GM12878 (cell line): Measurements from ENCODE around the gene UNC45B. TPM values are rescaled to one million over a fixed set of nuclear protein-coding genes. Genes with fewer than 3 reads are reported as not detected.

Source experiments
- ATAC-seq: fragments of 200-7000 bp; cut with Tn5 transposase; 3 replicates; pipeline ENCODE4 v1.9.1; 2020; ENCODE audit warnings: mild to moderate bottlenecking, moderate library complexity
- BruUV-seq: library from RNA; stranded (reverse); fragments of 400-500 nt; replicated peaks from 2 replicates; lab custom pipeline; 2021; lab: Mats Ljungman, UMichigan
- CTCF ChIA-PET: fragments of 300-600 bp; sonication (Branson Sonifier 250); formaldehyde crosslinking; extraction: SDS; loops from one replicate; lab custom pipeline; 2021; ENCODE audit warnings: inconsistent platforms; lab: Yijun Ruan, JAX
- POLR2A ChIA-PET: fragments of 350-600 bp; formaldehyde crosslinking; extraction: SDS; loops from one replicate; lab custom pipeline; 2021; ENCODE audit warnings: inconsistent platforms; lab: Charles Lee
- RAD21 ChIA-PET: fragments of 300-600 bp; sonication (Branson Sonifier 250); formaldehyde crosslinking; loops from one replicate; lab custom pipeline; 2023; ENCODE audit warnings: antibody characterized with exemption; ENCODE audit not compliant: unreplicated experiment; lab: Charles Lee
- SMC1A ChIA-PET: fragments of 300-600 bp; sonication (Branson Sonifier 250); formaldehyde crosslinking; loops from one replicate; lab custom pipeline; 2023; ENCODE audit not compliant: unreplicated experiment, uncharacterized antibody; lab: Charles Lee
- DNase-seq: peaks from one replicate; pipeline ENCODE4 v3.0.0-alpha.2; 2011; ENCODE audit warnings: low read depth, low spot score
- FAIRE-seq: peaks from 3 replicates; lab custom pipeline; 2011; peaks lifted over from hg19 to GRCh38; lab: Jason Lieb, UNC
- H2AFZ ChIP-seq: 2 replicates; pipeline ENCODE4 v1.6.0; 2011; ENCODE audit warnings: low read depth, low read length, control low read depth; ENCODE audit not compliant: control insufficient read depth
- H3K27ac ChIP-seq: 2 replicates; pipeline ENCODE4 v1.5.1; 2011; ENCODE audit warnings: control low read depth; ENCODE audit not compliant: control insufficient read depth, insufficient read depth
- H3K27me3 ChIP-seq, 2 experiments: replicated peaks in 1 of 2; 2 replicates each; pipeline versions ENCODE4 v1.6.0 to v1.6.1; 2011; ENCODE audit warnings: low read length in 1 of 2; ENCODE audit not compliant: control insufficient read depth in 2 of 2, insufficient read depth in 2 of 2
- H3K36me3 ChIP-seq, 2 experiments: 2 replicates each; pipeline ENCODE4 v1.5.1; 2011; ENCODE audit warnings: low read length in 1 of 2; ENCODE audit not compliant: control insufficient read depth in 2 of 2, insufficient read depth in 2 of 2
- H3K4me1 ChIP-seq: 2 replicates; pipeline ENCODE4 v1.6.1; 2011; ENCODE audit warnings: mild to moderate bottlenecking, low read length, moderate library complexity, mixed read lengths; ENCODE audit not compliant: control insufficient read depth, insufficient read depth
- H3K4me2 ChIP-seq: 2 replicates; pipeline ENCODE4 v1.6.0; 2011; ENCODE audit warnings: control low read depth; ENCODE audit not compliant: control insufficient read depth, insufficient read depth
- H3K4me3 ChIP-seq: fragments of 200-600 bp; sonication (generic); 2 replicates; pipeline ENCODE4 v1.5.1; 2016
- H3K79me2 ChIP-seq: 2 replicates; pipeline ENCODE4 v1.6.0; 2011; ENCODE audit warnings: low read length; ENCODE audit not compliant: control insufficient read depth, insufficient read depth
- H3K9ac ChIP-seq: 2 replicates; pipeline ENCODE4 v1.8.0; 2011; ENCODE audit warnings: low read length, control low read depth, mixed read lengths; ENCODE audit not compliant: control insufficient read depth, insufficient read depth
- H3K9me3 ChIP-seq: replicated peaks from 3 replicates; pipeline ENCODE4 v1.5.1; 2011; ENCODE audit warnings: mild to moderate bottlenecking, low read length; ENCODE audit not compliant: control insufficient read depth, insufficient read depth
- H4K20me1 ChIP-seq: 2 replicates; pipeline ENCODE4 v1.6.0; 2011; ENCODE audit not compliant: control insufficient read depth, insufficient read depth
- ATF7 ChIP-seq: fragments of 450-650 bp; IDR thresholded peaks from 2 replicates; pipeline ENCODE4 v1.6.1; 2016; ENCODE audit warnings: low read depth, mild to moderate bottlenecking
- BRCA1 ChIP-seq: IDR thresholded peaks from 2 replicates; pipeline ENCODE4 v1.6.1; 2011; ENCODE audit warnings: low read depth, low read length, improper control_type of control experiment
- CBX3 ChIP-seq: fragments of 200-600 bp; sonication (generic); IDR thresholded peaks from 2 replicates; pipeline ENCODE4 v1.6.1; 2016; ENCODE audit warnings: low read depth, borderline replicate concordance
- CHD1 ChIP-seq: IDR thresholded peaks from 2 replicates; pipeline ENCODE4 v1.6.1; 2012; ENCODE audit warnings: low read depth, low read length, improper control_type of control experiment
- DPF2 ChIP-seq: fragments of 450-650 bp; IDR thresholded peaks from 2 replicates; pipeline ENCODE4 v1.6.1; 2017; ENCODE audit warnings: mild to moderate bottlenecking
- HDGF ChIP-seq: fragments of 450-650 bp; IDR thresholded peaks from 2 replicates; pipeline ENCODE4 v1.6.1; 2016; ENCODE audit warnings: antibody characterized with exemption
- LARP7 ChIP-seq: fragments of 450-650 bp; IDR thresholded peaks from 2 replicates; pipeline ENCODE4 v1.6.1; 2017; ENCODE audit warnings: mild to moderate bottlenecking
- POLR2AphosphoS2 ChIP-seq: IDR thresholded peaks from 2 replicates; pipeline ENCODE4 v1.6.1; 2011; ENCODE audit warnings: low read depth, mild to moderate bottlenecking, low read length, improper control_type of control experiment, moderate library complexity
- POU2F2 ChIP-seq: IDR thresholded peaks from 3 replicates; pipeline ENCODE4 v1.6.1; 2011; ENCODE audit warnings: low read depth, mild to moderate bottlenecking, low read length, borderline replicate concordance
- RBBP5 ChIP-seq: fragments of 200-600 bp; sonication (generic); conservative IDR thresholded peaks from 2 replicates; pipeline ENCODE4 v1.6.1; 2016
- RELA ChIP-seq: fragments of 450-650 bp; IDR thresholded peaks from 2 replicates; pipeline ENCODE4 v1.8.0; 2014; ENCODE audit warnings: borderline replicate concordance; ENCODE audit not compliant: partially characterized antibody
- RFX5 ChIP-seq: IDR thresholded peaks from 2 replicates; pipeline ENCODE4 v1.6.1; 2011; ENCODE audit warnings: low read depth, low read length, improper control_type of control experiment
- SPI1 ChIP-seq: IDR thresholded peaks from 2 replicates; pipeline ENCODE4 v1.6.1; 2011; ENCODE audit warnings: low read depth, mild to moderate bottlenecking, low read length, moderate library complexity, borderline replicate concordance; ENCODE audit not compliant: insufficient read depth
- TARDBP ChIP-seq: IDR thresholded peaks from 2 replicates; pipeline ENCODE4 v1.6.1; 2016; ENCODE audit warnings: borderline replicate concordance
- TBL1XR1 ChIP-seq: IDR thresholded peaks from 2 replicates; pipeline ENCODE4 v1.6.1; 2012; ENCODE audit warnings: low read depth, low read length, improper control_type of control experiment
- TCF3 ChIP-seq: IDR thresholded peaks from 2 replicates; pipeline ENCODE4 v1.6.1; 2012; ENCODE audit warnings: low read depth, mild to moderate bottlenecking, low read length, borderline replicate concordance; ENCODE audit not compliant: insufficient read depth
- ZNF207 ChIP-seq: fragments of 450-650 bp; IDR thresholded peaks from 2 replicates; pipeline ENCODE4 v1.6.1; 2014; ENCODE audit warnings: antibody characterized with exemption, mild to moderate bottlenecking, borderline replicate concordance
- WGBS: methylation state at CpG from one replicate; pipeline ENCODE4 v1.1.6; 2016; ENCODE audit warnings: low lambda C conversion rate; ENCODE audit not compliant: insufficient replicate concordance, insufficient coverage; ENCODE audit errors: missing lambda C conversion rate; 5-methylcytosine and 5-hydroxymethylcytosine counted together
- in situ Hi-C: fragments of 300-500 bp; cut with MboI; formaldehyde crosslinking; loops from 9 replicates; pipeline ENCODE4 v1.14.3; 2018; ENCODE audit warnings: mixed read lengths
- intact Hi-C: fragments of 100-400 bp; cut with micrococcal nuclease; formaldehyde crosslinking; loops from one replicate; pipeline ENCODE4 v1.14.2; 2022; ENCODE audit not compliant: unreplicated experiment
- polyA plus RNA-seq, 11 experiments: library from polyadenylated mRNA; depleted of rRNA in 4 of 11; unstranded in 6 of 11; stranded (reverse) in 5 of 11; fragments of >200 nt; fragmentation: Nextera tagmentation in 4 of 11; fragmentation: Illumina TruSeq in 1 of 11; extraction: Ambion mirVana in 4 of 11; extraction: Trizol in 1 of 11; gene quantifications; 1 replicate in 1 of 11; 2 replicates in 10 of 11; pipeline versions ENCODE4 v1.2.1 to v1.2.3, GENCODE V29; 2011 to 2016; ENCODE audit warnings: inconsistent platforms in 2 of 11, missing spikeins in 2 of 11, low read depth in 1 of 11
- total RNA-seq, 4 experiments: library from RNA; depleted of rRNA in 3 of 4; stranded (reverse); fragments of >200 nt in 3 of 4; fragmentation: Illumina TruSeq in 1 of 4; extraction: Trizol in 1 of 4; gene quantifications; 2 replicates each; pipeline versions ENCODE4 v1.2.1 to v1.2.3, GENCODE V29; 2013 to 2021
- TF ChIP-seq, protein P1 (sequence below): fragments of 450-650 bp; IDR thresholded peaks from 2 replicates; pipeline ENCODE4 v1.6.1; 2017; ENCODE audit warnings: antibody characterized with exemption, mild to moderate bottlenecking, moderate library complexity
- TF ChIP-seq, protein P2 (sequence below): fragments of 450-650 bp; IDR thresholded peaks from 2 replicates; pipeline ENCODE4 v1.6.1; 2018; ENCODE audit warnings: mild to moderate bottlenecking, low read depth, moderate library complexity; ENCODE audit not compliant: partially characterized antibody

Gene UNC45B
- total and polyA plus RNA-seq, 10 of the 15 experiments (the other 5 are each of a cell fraction or from before 2014, with no cell fraction given) = 0.03 TPM; not detected in 9

DNA sequence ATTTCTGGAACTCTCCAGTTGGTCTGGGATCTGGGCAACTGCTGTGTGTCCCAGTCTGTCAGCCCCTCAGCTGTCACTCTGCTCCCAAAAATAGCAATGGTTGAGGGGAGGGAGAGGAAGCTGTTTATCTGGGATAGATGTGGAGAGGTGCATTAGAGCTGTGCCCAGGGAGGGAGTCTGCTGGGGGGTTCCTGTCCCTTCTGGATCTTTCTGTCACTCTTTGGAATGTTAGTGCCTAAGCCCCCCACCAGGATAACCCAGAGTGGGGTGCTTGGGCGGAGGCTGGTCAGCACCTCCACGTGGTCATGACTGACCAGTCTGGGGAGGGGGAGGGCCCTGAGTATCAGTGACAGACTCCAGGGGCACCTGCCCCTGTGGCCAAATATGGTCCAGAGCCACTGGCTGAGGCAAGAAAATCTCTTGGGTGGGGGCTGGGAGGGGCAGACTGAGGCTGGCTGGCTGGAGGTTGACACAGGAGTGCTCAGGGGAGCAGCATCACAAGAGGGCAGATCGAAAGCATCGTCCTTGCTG is at the start of gene UNC45B (continued):
- TF ChIP-seq POLR2AphosphoS2 = no peak
- no peak for TF ChIP-seq LARP7

DNA sequence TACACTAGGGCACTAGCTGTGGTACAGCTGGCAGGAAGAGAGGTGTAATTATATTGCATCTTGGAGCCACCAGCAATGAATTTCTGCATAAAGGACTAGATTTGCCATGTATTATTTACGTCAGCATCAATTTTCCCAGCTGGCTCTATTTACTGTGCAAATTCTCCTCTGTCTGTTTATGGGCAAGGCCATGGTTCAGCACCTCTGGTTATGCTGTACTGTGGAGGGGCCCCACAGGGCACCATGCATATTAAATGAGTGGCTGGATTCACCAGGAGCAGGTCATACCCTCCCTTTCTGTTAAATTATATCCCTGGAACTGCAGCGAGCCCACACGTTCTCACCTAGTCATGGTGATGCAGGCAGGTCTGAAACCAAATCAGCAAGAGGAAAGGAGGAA is 47.7 kb upstream of the UNC45B start:
- intact Hi-C loops = no loop called here
- H3K9me3 ChIP-seq = no peaks in the 10 kb centered on the region
- no peaks in the 10 kb centered on the region for H3K27me3 ChIP-seq
- RAD21 ChIA-PET = no interaction called here
- 98% methylated on average over 3 of the region's 3 CpGs for WGBS
- no peak for ATAC-seq
- POLR2A ChIA-PET = no interaction called here
- H3K79me2 ChIP-seq = no peaks in the 10 kb centered on the region
- BruUV-seq = no TSS peak
- no peak overlapping the region for H3K4me3 ChIP-seq
- CTCF ChIA-PET = interaction anchor here (1.3 kb wide), 1 partner anchor 102 kb away, joined by 3 read pairs; no protein-coding TSS in a partner anchor
- no peak for DNase-seq
- H3K4me1 ChIP-seq = no peaks in the 10 kb centered on the region
- no peak overlapping the region for H2AFZ ChIP-seq
- in situ Hi-C loops = loop anchor here (25.0 kb wide), 1 partner anchor 888 kb away; no protein-coding TSS in a partner anchor
- no peak overlapping the region for H3K9ac ChIP-seq
- H3K27ac ChIP-seq = no peak overlapping the region
- no peak for FAIRE-seq
- H3K4me2 ChIP-seq = no peak overlapping the region
- SMC1A ChIA-PET = no interaction called here
- no peaks in the 10 kb centered on the region for H4K20me1 ChIP-seq
- peaks cover 8 to 23% of the 10 kb centered on the region in 2 experiments for H3K36me3 ChIP-seq
- TF ChIP-seq POU2F2 (no peak), TARDBP (no peak), SPI1 (no peak), CHD1 (no peak), HDGF (no peak), RFX5 (no peak), RELA (no peak), BRCA1 (no peak), ATF7 (no peak), CBX3 (no peak), TBL1XR1 (no peak), ZNF207 (no peak), TCF3 (no peak), DPF2 (no peak), RBBP5 (no peak)
- TF ChIP-seq, protein P1, sequence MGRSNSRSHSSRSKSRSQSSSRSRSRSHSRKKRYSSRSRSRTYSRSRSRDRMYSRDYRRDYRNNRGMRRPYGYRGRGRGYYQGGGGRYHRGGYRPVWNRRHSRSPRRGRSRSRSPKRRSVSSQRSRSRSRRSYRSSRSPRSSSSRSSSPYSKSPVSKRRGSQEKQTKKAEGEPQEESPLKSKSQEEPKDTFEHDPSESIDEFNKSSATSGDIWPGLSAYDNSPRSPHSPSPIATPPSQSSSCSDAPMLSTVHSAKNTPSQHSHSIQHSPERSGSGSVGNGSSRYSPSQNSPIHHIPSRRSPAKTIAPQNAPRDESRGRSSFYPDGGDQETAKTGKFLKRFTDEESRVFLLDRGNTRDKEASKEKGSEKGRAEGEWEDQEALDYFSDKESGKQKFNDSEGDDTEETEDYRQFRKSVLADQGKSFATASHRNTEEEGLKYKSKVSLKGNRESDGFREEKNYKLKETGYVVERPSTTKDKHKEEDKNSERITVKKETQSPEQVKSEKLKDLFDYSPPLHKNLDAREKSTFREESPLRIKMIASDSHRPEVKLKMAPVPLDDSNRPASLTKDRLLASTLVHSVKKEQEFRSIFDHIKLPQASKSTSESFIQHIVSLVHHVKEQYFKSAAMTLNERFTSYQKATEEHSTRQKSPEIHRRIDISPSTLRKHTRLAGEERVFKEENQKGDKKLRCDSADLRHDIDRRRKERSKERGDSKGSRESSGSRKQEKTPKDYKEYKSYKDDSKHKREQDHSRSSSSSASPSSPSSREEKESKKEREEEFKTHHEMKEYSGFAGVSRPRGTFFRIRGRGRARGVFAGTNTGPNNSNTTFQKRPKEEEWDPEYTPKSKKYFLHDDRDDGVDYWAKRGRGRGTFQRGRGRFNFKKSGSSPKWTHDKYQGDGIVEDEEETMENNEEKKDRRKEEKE = no peak
- TF ChIP-seq, protein P2, sequence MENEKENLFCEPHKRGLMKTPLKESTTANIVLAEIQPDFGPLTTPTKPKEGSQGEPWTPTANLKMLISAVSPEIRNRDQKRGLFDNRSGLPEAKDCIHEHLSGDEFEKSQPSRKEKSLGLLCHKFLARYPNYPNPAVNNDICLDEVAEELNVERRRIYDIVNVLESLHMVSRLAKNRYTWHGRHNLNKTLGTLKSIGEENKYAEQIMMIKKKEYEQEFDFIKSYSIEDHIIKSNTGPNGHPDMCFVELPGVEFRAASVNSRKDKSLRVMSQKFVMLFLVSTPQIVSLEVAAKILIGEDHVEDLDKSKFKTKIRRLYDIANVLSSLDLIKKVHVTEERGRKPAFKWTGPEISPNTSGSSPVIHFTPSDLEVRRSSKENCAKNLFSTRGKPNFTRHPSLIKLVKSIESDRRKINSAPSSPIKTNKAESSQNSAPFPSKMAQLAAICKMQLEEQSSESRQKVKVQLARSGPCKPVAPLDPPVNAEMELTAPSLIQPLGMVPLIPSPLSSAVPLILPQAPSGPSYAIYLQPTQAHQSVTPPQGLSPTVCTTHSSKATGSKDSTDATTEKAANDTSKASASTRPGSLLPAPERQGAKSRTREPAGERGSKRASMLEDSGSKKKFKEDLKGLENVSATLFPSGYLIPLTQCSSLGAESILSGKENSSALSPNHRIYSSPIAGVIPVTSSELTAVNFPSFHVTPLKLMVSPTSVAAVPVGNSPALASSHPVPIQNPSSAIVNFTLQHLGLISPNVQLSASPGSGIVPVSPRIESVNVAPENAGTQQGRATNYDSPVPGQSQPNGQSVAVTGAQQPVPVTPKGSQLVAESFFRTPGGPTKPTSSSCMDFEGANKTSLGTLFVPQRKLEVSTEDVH = no peak
